Measurements from ENCODE around the gene SH2D1A.

DNA sequence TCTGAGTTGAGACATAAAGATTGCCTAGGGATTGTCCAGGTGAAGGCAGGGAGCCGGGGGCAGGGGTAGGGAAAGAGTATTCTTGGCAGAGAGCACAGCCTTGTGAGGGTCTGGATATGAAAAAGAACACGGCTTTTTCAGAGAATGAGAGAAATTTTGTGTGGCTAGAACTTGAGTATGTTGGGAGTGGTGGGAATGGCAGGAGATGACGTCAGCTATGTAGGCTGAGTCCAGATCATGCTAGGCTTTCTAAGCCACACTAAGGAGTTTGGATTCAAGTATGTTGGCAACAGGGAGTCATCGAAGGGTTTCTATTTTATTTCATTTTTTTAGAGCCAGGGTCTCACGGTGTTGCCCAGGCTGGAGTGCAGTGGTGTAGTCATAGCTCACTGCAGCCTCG lies 40.0 kb downstream of the SH2D1A start:
- TF ChIP-seq, protein P1, sequence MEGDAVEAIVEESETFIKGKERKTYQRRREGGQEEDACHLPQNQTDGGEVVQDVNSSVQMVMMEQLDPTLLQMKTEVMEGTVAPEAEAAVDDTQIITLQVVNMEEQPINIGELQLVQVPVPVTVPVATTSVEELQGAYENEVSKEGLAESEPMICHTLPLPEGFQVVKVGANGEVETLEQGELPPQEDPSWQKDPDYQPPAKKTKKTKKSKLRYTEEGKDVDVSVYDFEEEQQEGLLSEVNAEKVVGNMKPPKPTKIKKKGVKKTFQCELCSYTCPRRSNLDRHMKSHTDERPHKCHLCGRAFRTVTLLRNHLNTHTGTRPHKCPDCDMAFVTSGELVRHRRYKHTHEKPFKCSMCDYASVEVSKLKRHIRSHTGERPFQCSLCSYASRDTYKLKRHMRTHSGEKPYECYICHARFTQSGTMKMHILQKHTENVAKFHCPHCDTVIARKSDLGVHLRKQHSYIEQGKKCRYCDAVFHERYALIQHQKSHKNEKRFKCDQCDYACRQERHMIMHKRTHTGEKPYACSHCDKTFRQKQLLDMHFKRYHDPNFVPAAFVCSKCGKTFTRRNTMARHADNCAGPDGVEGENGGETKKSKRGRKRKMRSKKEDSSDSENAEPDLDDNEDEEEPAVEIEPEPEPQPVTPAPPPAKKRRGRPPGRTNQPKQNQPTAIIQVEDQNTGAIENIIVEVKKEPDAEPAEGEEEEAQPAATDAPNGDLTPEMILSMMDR (conservative IDR thresholded peaks at IDR 0.05 in 1 of 2, IDR thresholded peaks at IDR 0.05 in 1 of 2; ENCODE audit: low read depth in 1 of 2, low read length in 2 of 2): no peak
- no peak for TF ChIP-seq EZH2 (IDR thresholded peaks at IDR 0.05; ENCODE audit: low read length, missing control alignments)
